ENCODE results near the gene PLEKHH2. TPM values are rescaled to one million over a fixed set of nuclear protein-coding genes. Genes with fewer than 3 reads are reported as not detected.

PLEKHH2 gene
- polyA plus RNA-seq, 3 donors = not detected

DNA sequence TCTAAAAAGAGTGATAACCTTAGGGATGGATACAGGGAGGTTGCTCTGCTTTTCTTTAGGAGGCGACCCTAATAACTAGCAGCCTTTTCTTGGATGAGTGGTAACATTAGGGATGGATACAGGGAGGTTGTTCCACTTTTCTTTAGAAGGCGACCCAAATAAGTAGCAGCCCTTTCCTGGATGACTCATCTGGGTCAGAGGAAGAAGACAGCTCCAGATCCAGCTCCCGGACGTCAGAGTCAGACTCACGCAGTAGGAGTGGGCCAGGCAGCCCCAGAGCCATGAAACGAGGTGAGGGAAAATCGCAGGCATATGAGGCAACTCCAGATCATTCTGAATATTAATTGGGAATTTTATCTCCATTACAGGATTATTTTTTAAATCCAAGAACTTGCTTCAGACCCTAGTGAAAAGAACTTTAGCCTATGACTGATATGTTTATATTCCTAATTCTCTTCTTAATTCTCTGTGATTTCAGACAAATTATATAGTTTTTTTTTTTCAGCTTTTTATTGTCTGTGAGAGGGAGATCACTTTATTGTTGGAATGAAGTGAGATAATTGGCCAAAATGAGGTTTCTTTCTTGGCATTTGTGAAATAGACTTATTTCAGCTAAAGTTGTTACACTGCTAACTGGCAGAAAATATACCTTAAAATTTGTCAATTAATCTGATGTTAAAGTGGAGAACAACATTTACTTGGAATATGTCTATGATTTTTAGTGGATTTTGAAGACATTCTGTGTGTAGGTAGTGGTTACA, 70.4 kb downstream of the PLEKHH2 start:
- WGBS (ENCODE audit: insufficient coverage) = 40% methylated on average over 3 of the region's 7 CpGs
- H3K4me2 ChIP-seq (replicated peaks; ENCODE audit: extremely low read depth, low read length, poor library complexity, severe bottlenecking) = no peak overlapping the region
- no peak overlapping the region for H3K4me3 ChIP-seq (replicated peaks in 1 of 3; ENCODE audit: low read depth in 2 of 3, low read length in 3 of 3)
- no peaks in the 10 kb centered on the region for H3K36me3 Mint-ChIP-seq
- peaks cover 0 to 12% of the 10 kb centered on the region in 2 donors for H3K27me3 ChIP-seq (ENCODE audit: control insufficient read depth in 2 of 2, insufficient read depth in 2 of 2, low read length in 2 of 2)
- no peaks in the 10 kb centered on the region for H4K20me1 ChIP-seq (ENCODE audit: insufficient read depth, low read length)
- peak in 1 of 3 donors; percentile 8 for DNase-seq
- no peak overlapping the region for H3K4me3 Mint-ChIP-seq
- no peak overlapping the region for H2AFZ ChIP-seq (ENCODE audit: insufficient read depth, low read depth, low read length, poor library complexity, severe bottlenecking)
- H3K27me3 Mint-ChIP-seq (ENCODE audit: low read depth in 3 of 3) = peaks cover 9 to 20% (median 14%) of the 10 kb centered on the region in 3 donors
- intact Hi-C loops (cut with micrococcal nuclease) = no loop called here
- TF ChIP-seq, protein P1, sequence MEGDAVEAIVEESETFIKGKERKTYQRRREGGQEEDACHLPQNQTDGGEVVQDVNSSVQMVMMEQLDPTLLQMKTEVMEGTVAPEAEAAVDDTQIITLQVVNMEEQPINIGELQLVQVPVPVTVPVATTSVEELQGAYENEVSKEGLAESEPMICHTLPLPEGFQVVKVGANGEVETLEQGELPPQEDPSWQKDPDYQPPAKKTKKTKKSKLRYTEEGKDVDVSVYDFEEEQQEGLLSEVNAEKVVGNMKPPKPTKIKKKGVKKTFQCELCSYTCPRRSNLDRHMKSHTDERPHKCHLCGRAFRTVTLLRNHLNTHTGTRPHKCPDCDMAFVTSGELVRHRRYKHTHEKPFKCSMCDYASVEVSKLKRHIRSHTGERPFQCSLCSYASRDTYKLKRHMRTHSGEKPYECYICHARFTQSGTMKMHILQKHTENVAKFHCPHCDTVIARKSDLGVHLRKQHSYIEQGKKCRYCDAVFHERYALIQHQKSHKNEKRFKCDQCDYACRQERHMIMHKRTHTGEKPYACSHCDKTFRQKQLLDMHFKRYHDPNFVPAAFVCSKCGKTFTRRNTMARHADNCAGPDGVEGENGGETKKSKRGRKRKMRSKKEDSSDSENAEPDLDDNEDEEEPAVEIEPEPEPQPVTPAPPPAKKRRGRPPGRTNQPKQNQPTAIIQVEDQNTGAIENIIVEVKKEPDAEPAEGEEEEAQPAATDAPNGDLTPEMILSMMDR (IDR thresholded peaks at IDR 0.05) = no peak
- H3K9me3 Mint-ChIP-seq = peaks cover 0 to 3% (median 0%) of the 10 kb centered on the region in 7 donors
- no peak overlapping the region for H3K9ac ChIP-seq (ENCODE audit: insufficient read depth, low read length, poor library complexity, severe bottlenecking)
- H3K27ac Mint-ChIP-seq = no peak overlapping the region
- no peaks in the 10 kb centered on the region for H3K4me1 Mint-ChIP-seq
- H3K79me2 ChIP-seq (ENCODE audit: insufficient read depth, low read length) = no peaks in the 10 kb centered on the region
- no peak overlapping the region for H3K27ac ChIP-seq (ENCODE audit: low read depth in 1 of 2, low read length in 2 of 2)
- H3K4me1 ChIP-seq (ENCODE audit: control insufficient read depth in 1 of 2, insufficient read depth in 2 of 2, low read length in 2 of 2) = no peaks in the 10 kb centered on the region
- no peaks in the 10 kb centered on the region for H3K9me3 ChIP-seq (replicated peaks in 1 of 2; ENCODE audit: control insufficient read depth in 1 of 2, insufficient read depth in 1 of 2, low read length in 2 of 2)
- no peaks in the 10 kb centered on the region for H3K36me3 ChIP-seq (replicated peaks in 1 of 2; ENCODE audit: control insufficient read depth in 1 of 2, insufficient read depth in 2 of 2, low read length in 2 of 2)

DNA sequence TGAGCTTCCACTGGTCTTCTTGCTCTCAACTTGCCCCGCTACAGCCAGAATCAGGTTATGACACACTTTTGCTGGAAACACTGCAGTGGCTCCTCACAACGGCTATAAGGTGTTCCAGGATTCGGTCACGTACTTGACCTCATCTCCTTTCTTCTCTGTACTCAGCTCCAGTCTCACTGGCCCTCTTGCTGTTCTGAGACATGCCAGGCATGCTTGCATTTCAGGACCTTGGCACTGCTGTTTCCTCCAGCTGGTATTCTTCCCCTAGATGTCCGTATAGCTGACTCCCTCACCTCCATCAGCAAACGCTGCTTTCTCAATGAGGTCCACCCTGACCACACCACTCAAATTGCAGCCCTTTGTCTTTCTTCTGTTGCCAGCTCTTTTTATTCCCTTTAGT, 71.1 kb downstream of the PLEKHH2 start:
- Histone ChIP-seq H3K9me3 (replicated peaks in 1 of 2; ENCODE audit: control insufficient read depth in 1 of 2, insufficient read depth in 1 of 2, low read length in 2 of 2) (no peaks in the 10 kb centered on the region), H3K36me3 (replicated peaks in 1 of 2; ENCODE audit: control insufficient read depth in 1 of 2, insufficient read depth in 2 of 2, low read length in 2 of 2) (no peaks in the 10 kb centered on the region), H3K4me2 (replicated peaks; ENCODE audit: extremely low read depth, low read length, poor library complexity, severe bottlenecking) (no peak overlapping the region), H3K27me3 (ENCODE audit: control insufficient read depth in 2 of 2, insufficient read depth in 2 of 2, low read length in 2 of 2) (peaks cover 0 to 15% of the 10 kb centered on the region in 2 donors), H2AFZ (ENCODE audit: insufficient read depth, low read depth, low read length, poor library complexity, severe bottlenecking) (no peak overlapping the region), H3K9ac (ENCODE audit: insufficient read depth, low read length, poor library complexity, severe bottlenecking) (no peak overlapping the region), H3K79me2 (ENCODE audit: insufficient read depth, low read length) (no peaks in the 10 kb centered on the region), H4K20me1 (ENCODE audit: insufficient read depth, low read length) (no peaks in the 10 kb centered on the region), H3K4me1 (ENCODE audit: control insufficient read depth in 1 of 2, insufficient read depth in 2 of 2, low read length in 2 of 2) (no peaks in the 10 kb centered on the region), H3K27ac (ENCODE audit: low read depth in 1 of 2, low read length in 2 of 2) (no peak overlapping the region), H3K4me3 (replicated peaks in 1 of 3; ENCODE audit: low read depth in 2 of 3, low read length in 3 of 3) (no peak overlapping the region)
- Mint-ChIP-seq H3K4me3 (no peak overlapping the region), H3K27me3 (ENCODE audit: low read depth in 3 of 3) (peaks cover 9 to 21% (median 20%) of the 10 kb centered on the region in 3 donors), H3K4me1 (no peaks in the 10 kb centered on the region), H3K36me3 (no peaks in the 10 kb centered on the region), H3K27ac (no peak overlapping the region), H3K9me3 (peaks cover 0 to 3% (median 0%) of the 10 kb centered on the region in 7 donors)
- intact Hi-C loops (cut with micrococcal nuclease) = no loop called here
- 95% methylated on average over 6 of the region's 6 CpGs for WGBS (ENCODE audit: insufficient coverage)
- TF ChIP-seq, protein P1 (IDR thresholded peaks at IDR 0.05) = no peak
- no peak for DNase-seq

Measured in CD14-positive monocyte (primary cell).